ENCODE measurements around the gene CEP63. TPM values are rescaled to one million over a fixed set of nuclear protein-coding genes. Genes with fewer than 3 reads are reported as not detected.

Gene CEP63
- total RNA-seq, 3 donors from 2014 or later (not counting 1 experiment from before 2014, with no cell fraction given): 17.9 to 25.7 (median 19.5) TPM

DNA sequence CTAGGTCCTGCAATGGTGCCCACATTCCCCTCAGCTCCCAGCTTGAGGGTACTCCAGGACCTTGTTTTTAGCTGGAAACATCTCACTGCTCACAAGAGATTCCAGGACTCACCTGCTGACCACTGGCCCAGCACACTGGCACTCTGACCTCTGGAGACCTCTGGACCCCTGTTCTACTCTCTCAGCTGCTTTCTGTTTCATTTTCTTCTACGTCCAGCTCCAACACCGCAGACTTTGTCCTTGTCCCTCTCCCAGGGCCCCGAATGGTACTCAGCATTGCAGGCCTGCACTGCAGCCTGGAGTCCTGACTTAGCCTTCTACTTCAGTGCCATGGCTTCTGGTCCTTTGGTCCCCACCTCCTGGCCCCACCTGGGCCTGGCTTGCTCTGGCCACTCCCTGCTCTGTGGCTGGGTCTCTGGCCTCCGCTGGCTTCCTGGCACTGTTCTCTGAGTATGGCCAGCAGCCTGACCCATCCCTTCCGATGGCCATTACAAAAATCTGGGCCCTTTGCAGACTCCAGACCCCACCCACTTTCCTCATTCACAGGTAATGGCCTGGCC, 137.0 kb downstream of the CEP63 start:
- H3K4me1 Mint-ChIP-seq: peaks cover 6 to 9% of the 10 kb centered on the region in 2 donors
- peaks cover 2% of the 10 kb centered on the region for H3K4me1 ChIP-seq (ENCODE audit: control insufficient read depth, insufficient read depth, low read length)
- H3K4me3 ChIP-seq (ENCODE audit: low read length): no peak overlapping the region
- H3K27me3 ChIP-seq (ENCODE audit: control insufficient read depth, insufficient read depth, low read length): no peaks in the 10 kb centered on the region
- H3K27me3 Mint-ChIP-seq (ENCODE audit: low read depth in 2 of 2): no peaks in the 10 kb centered on the region
- ATAC-seq (no peak), DNase-seq (no peak)
- no peaks in the 10 kb centered on the region for H3K9me3 Mint-ChIP-seq
- no peak overlapping the region for H3K27ac Mint-ChIP-seq
- no peaks in the 10 kb centered on the region for H3K9me3 ChIP-seq (ENCODE audit: control insufficient read depth, insufficient read depth, low read length)
- 81% methylated on average over 5 of the region's 5 CpGs for WGBS (ENCODE audit: insufficient coverage)
- H3K36me3 Mint-ChIP-seq: no peaks in the 10 kb centered on the region
- intact Hi-C loops (cut with micrococcal nuclease): no loop called here
- no peak overlapping the region for H3K27ac ChIP-seq (ENCODE audit: low read length)
- no peak overlapping the region for H3K4me3 Mint-ChIP-seq
- TF ChIP-seq, protein P1, sequence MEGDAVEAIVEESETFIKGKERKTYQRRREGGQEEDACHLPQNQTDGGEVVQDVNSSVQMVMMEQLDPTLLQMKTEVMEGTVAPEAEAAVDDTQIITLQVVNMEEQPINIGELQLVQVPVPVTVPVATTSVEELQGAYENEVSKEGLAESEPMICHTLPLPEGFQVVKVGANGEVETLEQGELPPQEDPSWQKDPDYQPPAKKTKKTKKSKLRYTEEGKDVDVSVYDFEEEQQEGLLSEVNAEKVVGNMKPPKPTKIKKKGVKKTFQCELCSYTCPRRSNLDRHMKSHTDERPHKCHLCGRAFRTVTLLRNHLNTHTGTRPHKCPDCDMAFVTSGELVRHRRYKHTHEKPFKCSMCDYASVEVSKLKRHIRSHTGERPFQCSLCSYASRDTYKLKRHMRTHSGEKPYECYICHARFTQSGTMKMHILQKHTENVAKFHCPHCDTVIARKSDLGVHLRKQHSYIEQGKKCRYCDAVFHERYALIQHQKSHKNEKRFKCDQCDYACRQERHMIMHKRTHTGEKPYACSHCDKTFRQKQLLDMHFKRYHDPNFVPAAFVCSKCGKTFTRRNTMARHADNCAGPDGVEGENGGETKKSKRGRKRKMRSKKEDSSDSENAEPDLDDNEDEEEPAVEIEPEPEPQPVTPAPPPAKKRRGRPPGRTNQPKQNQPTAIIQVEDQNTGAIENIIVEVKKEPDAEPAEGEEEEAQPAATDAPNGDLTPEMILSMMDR (IDR thresholded peaks at IDR 0.05): no peak
- no peaks in the 10 kb centered on the region for H3K36me3 ChIP-seq (ENCODE audit: control insufficient read depth, insufficient read depth, low read length)

DNA sequence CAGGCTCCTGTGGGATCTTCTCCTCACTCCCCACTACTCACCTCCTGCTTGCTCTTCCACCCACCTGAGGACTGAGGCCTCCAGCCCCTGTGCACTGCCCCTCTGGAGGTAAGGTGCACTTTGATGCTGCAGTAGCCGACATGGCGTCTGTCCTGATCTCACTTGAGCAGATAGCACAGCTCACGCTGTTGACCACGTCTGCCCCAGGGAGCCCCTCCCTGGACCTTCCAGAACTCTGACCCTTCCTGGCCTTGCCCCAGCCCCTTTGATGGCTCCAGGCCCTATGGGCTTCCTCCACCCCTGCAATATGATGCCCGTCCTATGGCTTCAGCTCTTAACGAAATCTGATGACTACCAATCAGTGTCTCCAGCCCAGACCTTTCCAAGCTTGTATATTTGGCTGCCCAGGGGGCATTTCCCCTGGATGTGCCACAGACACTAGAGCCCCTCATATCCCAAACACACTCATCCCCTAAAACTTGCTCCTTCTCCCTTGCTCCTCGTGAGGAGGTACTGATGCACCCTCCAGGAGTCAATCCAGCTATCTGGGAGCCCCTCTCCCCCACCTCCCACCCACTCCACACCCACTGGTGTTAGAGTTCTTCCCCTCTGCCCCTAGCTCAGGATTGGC, 137.9 kb downstream of the CEP63 start:
- no peak for ATAC-seq
- H3K4me1 ChIP-seq (ENCODE audit: control insufficient read depth, insufficient read depth, low read length): peaks cover 6% of the 10 kb centered on the region
- H3K27me3 Mint-ChIP-seq (ENCODE audit: low read depth in 2 of 2): no peaks in the 10 kb centered on the region
- H3K9me3 ChIP-seq (ENCODE audit: control insufficient read depth, insufficient read depth, low read length): no peaks in the 10 kb centered on the region
- H3K9me3 Mint-ChIP-seq: no peaks in the 10 kb centered on the region
- WGBS (ENCODE audit: insufficient coverage): 88% methylated on average over 7 of the region's 7 CpGs
- H3K27ac ChIP-seq (ENCODE audit: low read length): no peak overlapping the region
- TF ChIP-seq, protein P1 (IDR thresholded peaks at IDR 0.05): no peak
- intact Hi-C loops (cut with micrococcal nuclease): no loop called here
- peaks cover 14 to 18% of the 10 kb centered on the region in 2 donors for H3K4me1 Mint-ChIP-seq
- H3K4me3 Mint-ChIP-seq: no peak overlapping the region
- H3K27me3 ChIP-seq (ENCODE audit: control insufficient read depth, insufficient read depth, low read length): no peaks in the 10 kb centered on the region
- no peaks in the 10 kb centered on the region for H3K36me3 ChIP-seq (ENCODE audit: control insufficient read depth, insufficient read depth, low read length)
- H3K4me3 ChIP-seq (ENCODE audit: low read length): no peak overlapping the region
- no peak for DNase-seq
- no peak overlapping the region for H3K27ac Mint-ChIP-seq
- H3K36me3 Mint-ChIP-seq: no peaks in the 10 kb centered on the region

Other genes starting within 250 kb of the CEP63 start
- 10 to 100 TPM; 56.7 to 69.5 (median 56.8) TPM for gene RYK, start 235.2 kb upstream of the CEP63 start, total RNA-seq
- not detected for gene AMOTL2, start 111.6 kb upstream of the CEP63 start, total RNA-seq
- 10 to 100 TPM; 16.1 to 20.4 (median 16.6) TPM for gene ANAPC13, start 72 bp upstream of the CEP63 start, total RNA-seq
- gene KY, start 165.0 kb downstream of the CEP63 start, total RNA-seq: under 1 TPM in 1 of 3 donors, not detected in 2; 0.15 TPM

Measured in natural killer cell (primary cell).